HepG2 (cell line): ENCODE data around the gene MTFR1L. TPM values are rescaled to one million over a fixed set of nuclear protein-coding genes. Genes with fewer than 3 reads are reported as not detected.

Experiments used
- ATAC-seq: fragments of 200-7000 bp; cut with Tn5 transposase; 3 replicates; pipeline ENCODE4 v1.9.1; 2020; ENCODE audit warnings: mild to moderate bottlenecking, moderate library complexity
- BruUV-seq: library from RNA; stranded (reverse); fragments of 400-500 nt; replicated peaks from 2 replicates; lab custom pipeline; 2021; lab: Mats Ljungman, UMichigan
- CTCF ChIA-PET: fragments of 300-600 bp; formaldehyde crosslinking; extraction: SDS; loops from one replicate; lab custom pipeline; 2021; ENCODE audit warnings: low total read pairs, inconsistent platforms, low intra/inter-chr PET ratio; lab: Yijun Ruan, JAX
- POLR2A ChIA-PET: fragments of 350-600 bp; sonication (Branson Sonifier 250); formaldehyde crosslinking; loops from one replicate; lab custom pipeline; 2020; ENCODE audit warnings: antibody characterized with exemption, inconsistent platforms; lab: Yijun Ruan, JAX
- DNase-seq: peaks from one replicate; pipeline ENCODE4 v3.0.0-alpha.2; 2015; ENCODE audit warnings: low spot score
- FAIRE-seq: peaks from 3 replicates; lab custom pipeline; 2011; peaks lifted over from hg19 to GRCh38; lab: Jason Lieb, UNC
- H2AFZ ChIP-seq: one replicate; pipeline ENCODE4 v1.6.1; 2011; ENCODE audit warnings: low read length, inconsistent platforms
- H3K27ac ChIP-seq: fragments of 300-600 bp; 3 replicates; pipeline ENCODE4 v1.8.0; 2011; ENCODE audit warnings: mixed run types, mild to moderate bottlenecking, mixed read lengths, low read length, inconsistent platforms; ENCODE audit not compliant: insufficient read depth; ENCODE audit errors: extremely low read length
- H3K27me3 ChIP-seq, 2 experiments: fragments of 200-600 bp in 1 of 2; 2 replicates in 1 of 2; 3 replicates in 1 of 2; pipeline versions ENCODE4 v1.6.0 to v1.8.0; 2011; ENCODE audit warnings: low read length in 2 of 2, mild to moderate bottlenecking in 2 of 2, moderate library complexity in 2 of 2, inconsistent platforms in 1 of 2; ENCODE audit not compliant: insufficient read depth in 2 of 2, control insufficient read depth in 1 of 2
- H3K36me3 ChIP-seq, 2 experiments: fragments of 200-600 bp in 1 of 2; replicated peaks in 1 of 2; 2 replicates in 1 of 2; 3 replicates in 1 of 2; pipeline versions ENCODE4 v1.5.1 to v1.8.0; 2011; ENCODE audit warnings: low read length in 2 of 2, inconsistent platforms in 1 of 2; ENCODE audit not compliant: insufficient read depth in 2 of 2, control insufficient read depth in 1 of 2
- H3K4me1 ChIP-seq: 2 replicates; pipeline ENCODE4 v1.5.1; 2012; ENCODE audit warnings: low read length, inconsistent platforms; ENCODE audit not compliant: insufficient read depth
- H3K4me2 ChIP-seq: 2 replicates; pipeline ENCODE4 v1.6.0; 2011; ENCODE audit warnings: low read depth, low read length, inconsistent platforms
- H3K4me3 ChIP-seq, 3 experiments: fragments of 200-600 bp in 1 of 3; sonication (generic), shearing (Covaris generic) in 1 of 3; replicated peaks in 1 of 3; 2 replicates each; pipeline ENCODE4 v1.5.1; 2011 to 2016; ENCODE audit warnings: low read length in 3 of 3, inconsistent platforms in 2 of 3, low read depth in 2 of 3, mild to moderate bottlenecking in 2 of 3, control low read depth in 1 of 3, mixed read lengths in 1 of 3; ENCODE audit not compliant: insufficient read depth in 1 of 3
- H3K79me2 ChIP-seq: one replicate; pipeline ENCODE4 v1.6.1; 2011; ENCODE audit warnings: low read length, inconsistent platforms; ENCODE audit not compliant: insufficient read depth
- H3K9ac ChIP-seq: 2 replicates; pipeline ENCODE4 v1.6.0; 2011; ENCODE audit warnings: mild to moderate bottlenecking, low read depth, low read length, inconsistent platforms; ENCODE audit not compliant: insufficient read depth
- H3K9me3 ChIP-seq: 2 replicates; pipeline ENCODE4 v1.5.1; 2012; ENCODE audit warnings: mild to moderate bottlenecking, low read length
- H4K20me1 ChIP-seq: 2 replicates; pipeline ENCODE4 v1.6.0; 2011; ENCODE audit warnings: inconsistent platforms, mild to moderate bottlenecking, low read length, moderate library complexity; ENCODE audit not compliant: insufficient read depth
- ARID2 ChIP-seq: sonication (generic); formaldehyde crosslinking; IDR thresholded peaks from 2 replicates; pipeline ENCODE4 v1.8.1; 2022; ENCODE audit warnings: mild to moderate bottlenecking, missing genetic modification reagents, borderline replicate concordance
- BRD4 ChIP-seq: sonication (generic); formaldehyde crosslinking; IDR thresholded peaks from 2 replicates; pipeline ENCODE4 v1.4.0; 2020; ENCODE audit warnings: missing genetic modification reagents
- DBP ChIP-seq: sonication (generic); formaldehyde crosslinking; IDR thresholded peaks from 2 replicates; pipeline ENCODE4 v1.4.0; 2020; ENCODE audit warnings: missing genetic modification reagents; ENCODE audit errors: not compliant biosample characterization
- HNF4A ChIP-seq: sonication (generic); formaldehyde crosslinking; IDR thresholded peaks from 2 replicates; pipeline ENCODE4 v1.4.0; 2020; ENCODE audit warnings: missing genetic modification reagents
- IRX3 ChIP-seq: sonication (generic); formaldehyde crosslinking; IDR thresholded peaks from 2 replicates; pipeline ENCODE4 v1.8.1; 2023; ENCODE audit warnings: mild to moderate bottlenecking, low read depth, missing genetic modification reagents, borderline replicate concordance
- MAFG ChIP-seq: sonication (generic); formaldehyde crosslinking; IDR thresholded peaks from 2 replicates; pipeline ENCODE4 v1.5.1; 2020; ENCODE audit warnings: mild to moderate bottlenecking, missing genetic modification reagents
- MXD3 ChIP-seq: IDR thresholded peaks from 2 replicates; pipeline ENCODE4 v1.6.1; 2016; ENCODE audit warnings: mild to moderate bottlenecking, missing biosample characterization, missing genetic modification reagents
- POLR2A ChIP-seq, 2 experiments: IDR thresholded peaks; 2 replicates each; pipeline ENCODE4 v1.6.1; 2011; ENCODE audit warnings: low read depth in 2 of 2, low read length in 2 of 2, mild to moderate bottlenecking in 1 of 2, moderate library complexity in 1 of 2; ENCODE audit not compliant: insufficient read depth in 1 of 2
- PPARG ChIP-seq: conservative IDR thresholded peaks from 2 replicates; pipeline ENCODE4 v1.6.1; 2016; ENCODE audit warnings: missing biosample characterization, missing genetic modification reagents
- YEATS4 ChIP-seq: sonication (generic); formaldehyde crosslinking; IDR thresholded peaks from 2 replicates; pipeline ENCODE4 v1.4.0; 2020; ENCODE audit warnings: missing genetic modification reagents, borderline replicate concordance
- ZBTB20 ChIP-seq: sonication (generic); formaldehyde crosslinking; IDR thresholded peaks from 2 replicates; pipeline ENCODE4 v1.8.1; 2023; ENCODE audit warnings: missing genetic modification reagents, low read depth, mild to moderate bottlenecking, borderline replicate concordance
- ZBTB33 ChIP-seq: sonication (generic); formaldehyde crosslinking; IDR thresholded peaks from 2 replicates; pipeline ENCODE4 v1.4.0; 2020; ENCODE audit warnings: missing genetic modification reagents
- ZNF547 ChIP-seq: sonication (generic); formaldehyde crosslinking; IDR thresholded peaks from 2 replicates; pipeline ENCODE4 v1.5.1; 2020; ENCODE audit warnings: mild to moderate bottlenecking, missing genetic modification reagents
- ZSCAN30 ChIP-seq: sonication (generic); formaldehyde crosslinking; IDR thresholded peaks from 2 replicates; pipeline ENCODE4 v1.5.0; 2020; ENCODE audit warnings: mild to moderate bottlenecking, missing genetic modification reagents
- WGBS: methylation state at CpG from one replicate; pipeline ENCODE4 v1.1.6; 2017; ENCODE audit warnings: low lambda C conversion rate; 5-methylcytosine and 5-hydroxymethylcytosine counted together
- in situ Hi-C: cut with HindIII; loops from 2 replicates; pipeline ENCODE4 v1.10.0; 2017; ENCODE audit warnings: low pct_unique_long_range_greater_than_20kb; ENCODE audit not compliant: extremely low pct_ligation_motif_present
- intact Hi-C: fragments of 100-400 bp; cut with micrococcal nuclease; formaldehyde crosslinking; loops from one replicate; pipeline ENCODE4 v1.10.0; 2022; ENCODE audit not compliant: unreplicated experiment
- polyA plus RNA-seq, 8 experiments: library from polyadenylated mRNA; depleted of rRNA in 3 of 8; stranded (reverse) in 7 of 8; unstranded in 1 of 8; fragments of >200 nt; fragmentation: Illumina TruSeq in 4 of 8; extraction: Trizol in 4 of 8; gene quantifications; 2 replicates each; pipeline versions ENCODE4 v1.2.1 to v1.2.3, GENCODE V29; 2011 to 2016; ENCODE audit warnings: low read depth in 4 of 8, missing spikeins in 1 of 8, mixed read lengths in 1 of 8; ENCODE audit not compliant: insufficient read depth in 1 of 8
- total RNA-seq, 5 experiments: library from RNA; depleted of rRNA; stranded (reverse); fragments of >200 nt; fragmentation: Illumina TruSeq; extraction: Trizol; gene quantifications; 2 replicates each; pipeline ENCODE4 v1.2.3, GENCODE V29; 2016; ENCODE audit warnings: low read depth in 1 of 5

Gene MTFR1L
- total and polyA plus RNA-seq, 2 of the 13 experiments (the other 11 are each of a cell fraction or from before 2014, with no cell fraction given) = 38.0 to 55.7 TPM

GRCh38 chr1:25770541-25771220 is 49.1 kb upstream of the MTFR1L start:
- BruUV-seq = no TSS peak
- 41% methylated on average over 14 of the region's 14 CpGs for WGBS
- in situ Hi-C loops = no loop called here
- POLR2A ChIA-PET = no interaction called here
- FAIRE-seq (no peak), DNase-seq (no peak), ATAC-seq (no peak)
- Histone ChIP-seq H3K36me3 (no peaks in the 10 kb centered on the region), H3K4me3 (peak overlapping the region; percentile 35 to 69 (median 52); a peak in 4 of 6 replicates), H3K79me2 (no peaks in the 10 kb centered on the region), H3K27ac (no peak overlapping the region), H3K9me3 (no peaks in the 10 kb centered on the region), H3K4me2 (peak overlapping the region; percentile 93), H3K9ac (peak overlapping the region; percentile 38; the same call in 1 of the 2 replicates), H2AFZ (peak overlapping the region; percentile 0), H3K27me3 (peaks cover 7 to 27% of the 10 kb centered on the region in 2 experiments), H3K4me1 (peaks cover 60% of the 10 kb centered on the region), H4K20me1 (no peaks in the 10 kb centered on the region)
- intact Hi-C loops = loop anchor here (10.0 kb wide), 1 partner anchor 76 kb away; no protein-coding TSS in a partner anchor
- TF ChIP-seq POLR2A (IDR thresholded peaks at IDR 0.05; ENCODE audit: insufficient read depth in 1 of 2, low read depth in 2 of 2, low read length in 2 of 2) = no peak
- no peak for TF ChIP-seq MXD3
- TF ChIP-seq MAFG = no peak
- TF ChIP-seq HNF4A (CRISPR knock-in tag) = no peak
- no peak for TF ChIP-seq BRD4 (CRISPR knock-in tag)
- TF ChIP-seq ZSCAN30 (CRISPR knock-in tag) = no peak
- no peak for TF ChIP-seq IRX3 (CRISPR knock-in tag)
- no peak for TF ChIP-seq YEATS4
- no peak for TF ChIP-seq ZBTB33
- TF ChIP-seq ZNF547 (CRISPR knock-in tag) = no peak
- no peak for TF ChIP-seq ARID2 (CRISPR knock-in tag)
- no peak for TF ChIP-seq PPARG (CRISPR knock-in tag)
- TF ChIP-seq ZBTB20 (CRISPR knock-in tag) = no peak
- no peak for TF ChIP-seq DBP (CRISPR knock-in tag)
- CTCF ChIA-PET = interaction anchor here (1.1 kb wide), 1 partner anchor 9 kb away, joined by 3 read pairs; no protein-coding TSS in a partner anchor
